Thyroid gland (tissue), 4 donors: ENCODE data around the gene IL17C. TPM values are rescaled to one million over a fixed set of nuclear protein-coding genes. Genes with fewer than 3 reads are reported as not detected.
"Not testable (repeated sequence)": the region's sequence is repeated elsewhere in the genome, so short reads cannot be mapped to it uniquely, and the experiment has no call there.

Experiments used
- DNase-seq, 2 donors: peaks; one replicate each; pipeline ENCODE4 v3.0.0-alpha.2; 2019
- H3K27ac ChIP-seq, 3 donors: fragments of 200-600 bp; sonication (generic); 1 replicate in 2 of 3; 2 replicates in 1 of 3; pipeline ENCODE4 v1.5.1; 2016 to 2019; ENCODE audit warnings: mild to moderate bottlenecking in 1 of 3, moderate library complexity in 1 of 3
- H3K27me3 ChIP-seq: fragments of 200-600 bp; sonication (generic); one replicate; pipeline ENCODE4 v1.5.1; 2019
- H3K36me3 ChIP-seq, 2 donors: fragments of 200-600 bp; sonication (generic); one replicate each; pipeline ENCODE4 v1.5.1; 2016 to 2019
- H3K4me1 ChIP-seq, 2 donors: fragments of 200-600 bp; sonication (generic); one replicate each; pipeline ENCODE4 v1.5.1; 2017 to 2019
- H3K4me3 ChIP-seq, 3 donors: fragments of 200-600 bp; sonication (generic); replicated peaks in 1 of 3; 1 replicate in 2 of 3; 2 replicates in 1 of 3; pipeline ENCODE4 v1.5.1; 2016; ENCODE audit warnings: mild to moderate bottlenecking in 1 of 3
- H3K9me3 ChIP-seq: fragments of 200-600 bp; sonication (generic); one replicate; pipeline ENCODE4 v1.5.1; 2017
- POLR2A ChIP-seq, 2 donors: fragments of 450-650 bp; IDR thresholded peaks; one replicate each; pipeline ENCODE4 v1.6.1; 2017; ENCODE audit warnings: antibody characterized with exemption in 2 of 2, mild to moderate bottlenecking in 2 of 2, moderate library complexity in 1 of 2
- WGBS, 2 donors: methylation state at CpG; one replicate each; pipeline ENCODE4 v1.1.5; 2017; 5-methylcytosine and 5-hydroxymethylcytosine counted together
- intact Hi-C: fragments of 100-400 bp; cut with DNase I; formaldehyde crosslinking; loops from one replicate; pipeline ENCODE4 v1.15.1; 2023
- total RNA-seq, 4 donors: library from RNA; depleted of rRNA; stranded (reverse); fragments of >200 nt; gene quantifications; one replicate each; pipeline ENCODE4 v1.2.3, GENCODE V29; 2016
- TF ChIP-seq, protein P1 (sequence below), 6 experiments: fragments of 200-600 bp in 3 of 6; fragments of 450-650 bp in 3 of 6; sonication (generic) in 3 of 6; IDR thresholded peaks; one replicate each; pipeline ENCODE4 v1.5.1; 2016 to 2019; ENCODE audit warnings: antibody characterized with exemption in 6 of 6, mild to moderate bottlenecking in 2 of 6, inconsistent platforms in 1 of 6, moderate library complexity in 1 of 6

Gene IL17C
- total RNA-seq, 4 donors from 2014 or later: not detected

- no peaks in the 10 kb centered on the region for H3K27me3 ChIP-seq
- H3K9me3 ChIP-seq: no peaks in the 10 kb centered on the region
- no peaks in the 10 kb centered on the region for H3K36me3 ChIP-seq
- peak within 1 kb of the TSS; percentile 55 to 84 (median 57) for H3K27ac ChIP-seq
- intact Hi-C loops: no loop called here
- DNase-seq: peak; percentile 98
- TF ChIP-seq, protein P1, sequence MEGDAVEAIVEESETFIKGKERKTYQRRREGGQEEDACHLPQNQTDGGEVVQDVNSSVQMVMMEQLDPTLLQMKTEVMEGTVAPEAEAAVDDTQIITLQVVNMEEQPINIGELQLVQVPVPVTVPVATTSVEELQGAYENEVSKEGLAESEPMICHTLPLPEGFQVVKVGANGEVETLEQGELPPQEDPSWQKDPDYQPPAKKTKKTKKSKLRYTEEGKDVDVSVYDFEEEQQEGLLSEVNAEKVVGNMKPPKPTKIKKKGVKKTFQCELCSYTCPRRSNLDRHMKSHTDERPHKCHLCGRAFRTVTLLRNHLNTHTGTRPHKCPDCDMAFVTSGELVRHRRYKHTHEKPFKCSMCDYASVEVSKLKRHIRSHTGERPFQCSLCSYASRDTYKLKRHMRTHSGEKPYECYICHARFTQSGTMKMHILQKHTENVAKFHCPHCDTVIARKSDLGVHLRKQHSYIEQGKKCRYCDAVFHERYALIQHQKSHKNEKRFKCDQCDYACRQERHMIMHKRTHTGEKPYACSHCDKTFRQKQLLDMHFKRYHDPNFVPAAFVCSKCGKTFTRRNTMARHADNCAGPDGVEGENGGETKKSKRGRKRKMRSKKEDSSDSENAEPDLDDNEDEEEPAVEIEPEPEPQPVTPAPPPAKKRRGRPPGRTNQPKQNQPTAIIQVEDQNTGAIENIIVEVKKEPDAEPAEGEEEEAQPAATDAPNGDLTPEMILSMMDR (IDR thresholded peaks at IDR 0.05): peak in 1 of 6 experiments; percentile 1
- peak; percentile 62 to 91 for TF ChIP-seq POLR2A (IDR thresholded peaks at IDR 0.05)
- peaks cover 5 to 10% of the 10 kb centered on the region in 2 donors for H3K4me1 ChIP-seq
- H3K4me3 ChIP-seq: peak within 1 kb of the TSS; percentile 82 to 97 (median 93)
- WGBS, 2 donors: 1 to 2% methylated on average over 20 to 22 of the region's 88 CpGs
Measured at GRCh38 chr16:88662843-88663606, 24.7 kb downstream of the IL17C start, which contains the start of gene MVD. MVD (minus strand) TSS chr16:88663091; CDS start chr16:88663080, 11 bp downstream.

- Histone ChIP-seq H3K27ac (peak overlapping the region in 1 of 3 donors; percentile 1), H3K4me1 (peaks cover 5 to 10% of the 10 kb centered on the region in 2 donors), H3K4me3 (no peak overlapping the region), H3K9me3 (no peaks in the 10 kb centered on the region), H3K27me3 (no peaks in the 10 kb centered on the region), H3K36me3 (no peaks in the 10 kb centered on the region)
- peak; percentile 18 to 41 for DNase-seq
- intact Hi-C loops: no loop called here
- TF ChIP-seq, protein P1 (IDR thresholded peaks at IDR 0.05): no peak
- no peak for TF ChIP-seq POLR2A (IDR thresholded peaks at IDR 0.05)
- WGBS, 2 donors: 55 to 66% methylated on average over 4 of the region's 4 CpGs
Measured at GRCh38 chr16:88665148-88665547, 26.8 kb downstream of the IL17C start.

DNA sequence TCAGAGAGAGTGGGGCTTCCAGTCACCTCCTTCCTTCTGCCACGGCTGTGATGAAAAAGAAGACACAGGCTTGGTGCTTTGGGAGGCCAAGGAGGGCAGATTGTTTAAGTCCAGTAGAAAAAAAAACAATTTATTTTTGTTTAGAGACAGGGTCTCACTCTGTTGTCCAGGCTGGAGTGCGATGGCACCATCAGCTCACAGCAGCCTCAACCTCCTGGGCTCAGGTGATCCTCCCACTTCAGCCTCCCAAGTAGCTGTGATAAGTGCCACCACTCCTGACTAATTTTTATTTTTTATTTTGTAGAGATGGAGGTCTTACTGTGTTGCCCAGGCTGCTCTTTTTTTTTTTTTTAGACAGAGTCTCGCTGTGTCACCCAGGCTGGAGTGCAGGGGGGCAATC is 27.2 kb downstream of the IL17C start:
- intact Hi-C loops: no loop called here
- H3K9me3 ChIP-seq: no peaks in the 10 kb centered on the region
- no peak overlapping the region for H3K4me3 ChIP-seq
- no peak for DNase-seq
- TF ChIP-seq, protein P1 (IDR thresholded peaks at IDR 0.05): no peak
- no peak for TF ChIP-seq POLR2A (IDR thresholded peaks at IDR 0.05)
- peaks cover 5 to 10% of the 10 kb centered on the region in 2 donors for H3K4me1 ChIP-seq
- 94% methylated on average over 3 of the region's 3 CpGs for WGBS, 2 donors
- H3K27ac ChIP-seq: peak overlapping the region in 1 of 3 donors; percentile 1
- H3K36me3 ChIP-seq: no peaks in the 10 kb centered on the region
- no peaks in the 10 kb centered on the region for H3K27me3 ChIP-seq

- H3K4me3 ChIP-seq: no peak overlapping the region
- WGBS, 2 donors: 56 to 73% methylated on average over 5 of the region's 5 CpGs
- H3K9me3 ChIP-seq: no peaks in the 10 kb centered on the region
- H3K36me3 ChIP-seq: no peaks in the 10 kb centered on the region
- H3K27me3 ChIP-seq: no peaks in the 10 kb centered on the region
- H3K27ac ChIP-seq: no peak overlapping the region
- no peak for DNase-seq
- intact Hi-C loops: no loop called here
- peaks cover 0 to 6% of the 10 kb centered on the region in 2 donors for H3K4me1 ChIP-seq
- TF ChIP-seq, protein P1 (IDR thresholded peaks at IDR 0.05): no peak
- TF ChIP-seq POLR2A (IDR thresholded peaks at IDR 0.05): no peak
Measured at GRCh38 chr16:88667461-88667860, 29.1 kb downstream of the IL17C start.

GRCh38 chr16:88669493-88669892 is 31.1 kb downstream of the IL17C start:
- intact Hi-C loops: not testable (repeated sequence)

More at GRCh38 chr16:88669493-88669892, 31.1 kb downstream of the IL17C start:
- not testable (repeated sequence) for H3K36me3 ChIP-seq, H3K4me3 ChIP-seq, H3K9me3 ChIP-seq, H3K27ac ChIP-seq, H3K4me1 ChIP-seq, H3K27me3 ChIP-seq, DNase-seq
- WGBS, 2 donors: 95 to 96% methylated on average over 8 of the region's 8 CpGs
